A549 (cell line): Measurements from ENCODE around the gene TACC3. TPM values are rescaled to one million over a fixed set of nuclear protein-coding genes. Genes with fewer than 3 reads are reported as not detected.
A peak's percentile ranks its signal among the peaks of the same experiment; 100 is the strongest.

Experiments
- ATAC-seq, 2 experiments: fragments of 200-7000 bp in 1 of 2; fragments of >200 bp in 1 of 2; cut with Nextera tagmentation in 1 of 2; cut with Tn5 transposase in 1 of 2; 3 replicates each; pipeline versions ENCODE4 v1.8.0 to v1.9.1; 2018 to 2020; ENCODE audit warnings: mild to moderate bottlenecking in 1 of 2, moderate library complexity in 1 of 2
- CTCF ChIA-PET: fragments of 300-600 bp; sonication (Branson Sonifier 250); formaldehyde crosslinking; extraction: SDS; loops from one replicate; lab custom pipeline; 2021; ENCODE audit warnings: antibody characterized with exemption, inconsistent platforms; lab: Yijun Ruan, JAX
- POLR2A ChIA-PET: fragments of 350-600 bp; formaldehyde crosslinking; extraction: SDS; loops from one replicate; lab custom pipeline; 2021; ENCODE audit warnings: antibody characterized with exemption, inconsistent platforms; lab: Yijun Ruan, JAX
- DNase-seq, 2 experiments: peaks; one replicate each; pipeline versions ENCODE4 v3.0.0 to v3.0.0-alpha.2; 2011 to 2016; ENCODE audit warnings: low read depth in 1 of 2, low spot score in 1 of 2
- FAIRE-seq: peaks from 2 replicates; lab custom pipeline; 2011; peaks lifted over from hg19 to GRCh38; lab: Jason Lieb, UNC
- H3K27ac ChIP-seq, 2 experiments: fragments of >200 bp; sonication (Bioruptor Twin); formaldehyde crosslinking; 3 replicates each; pipeline ENCODE4 v1.5.1; 2016 to 2017
- H3K4me1 ChIP-seq: fragments of >200 bp; sonication (Bioruptor Twin); formaldehyde crosslinking; 3 replicates; pipeline ENCODE4 v1.6.1; 2016
- H3K4me2 ChIP-seq: fragments of >200 bp; sonication (Bioruptor Twin); formaldehyde crosslinking; 3 replicates; pipeline ENCODE4 v1.6.1; 2016
- H3K4me3 ChIP-seq: fragments of >200 bp; sonication (Bioruptor Twin); formaldehyde crosslinking; 3 replicates; pipeline ENCODE4 v1.5.1; 2016
- H3K9me3 ChIP-seq: fragments of >200 bp; sonication (Bioruptor Twin); formaldehyde crosslinking; 3 replicates; pipeline ENCODE4 v1.6.1; 2016
- CEBPB ChIP-seq, 2 experiments: fragments of >200 bp in 1 of 2; sonication (Bioruptor Twin) in 1 of 2; formaldehyde crosslinking in 1 of 2; IDR thresholded peaks; 2 replicates each; pipeline ENCODE4 v1.6.1; 2012 to 2016
- EHMT2 ChIP-seq: fragments of 200-600 bp; sonication (generic); IDR thresholded peaks from 2 replicates; pipeline ENCODE4 v1.6.1; 2016; ENCODE audit warnings: antibody characterized with exemption, low read depth, mild to moderate bottlenecking, moderate library complexity
- HOXB13 ChIP-seq: fragments of 250-450 bp; sonication (Bioruptor Pico); IDR thresholded peaks from 2 replicates; pipeline ENCODE4 v1.5.0; 2020; ENCODE audit warnings: low read depth, mild to moderate bottlenecking, moderate library complexity
- JUN ChIP-seq, 2 experiments: fragments of >200 bp; sonication (Bioruptor Twin); formaldehyde crosslinking; IDR thresholded peaks; 2 replicates in 1 of 2; 3 replicates in 1 of 2; pipeline ENCODE4 v1.6.1; 2016 to 2017
- KDM5A ChIP-seq: fragments of 200-600 bp; sonication (generic); IDR thresholded peaks from 2 replicates; pipeline ENCODE4 v1.6.1; 2016; ENCODE audit warnings: antibody characterized with exemption, mild to moderate bottlenecking
- MAFK ChIP-seq: fragments of 450-650 bp; IDR thresholded peaks from 2 replicates; pipeline ENCODE4 v1.6.1; 2014; ENCODE audit not compliant: partially characterized antibody
- POLR2A ChIP-seq: IDR thresholded peaks from 2 replicates; pipeline ENCODE4 v1.6.1; 2012; ENCODE audit warnings: mild to moderate bottlenecking, low read length
- WGBS: methylation state at CpG from one replicate; pipeline ENCODE4 v1.1.6; 2017; ENCODE audit errors: missing lambda C conversion rate; 5-methylcytosine and 5-hydroxymethylcytosine counted together
- polyA plus RNA-seq, 4 experiments: library from polyadenylated mRNA; depleted of rRNA in 3 of 4; stranded (reverse); fragments of >200 nt; fragmentation: RNase III in 1 of 4; extraction: RNeasy Plus Mini Kit Qiagen cat#74134 plus additional on column Dnase treatment in 1 of 4; gene quantifications; 2 replicates in 3 of 4; 3 replicates in 1 of 4; pipeline ENCODE4 v1.2.3, GENCODE V29; 2011 to 2017
- small RNA-seq, 6 experiments: library from RNA; depleted of rRNA; stranded (forward); fragments of <200 nt; gene quantifications; one replicate each; pipeline ENCODE3, GENCODE V24; 2012
- TF ChIP-seq, protein P1 (sequence below): fragments of >200 bp; sonication (Bioruptor Twin); formaldehyde crosslinking; IDR thresholded peaks from 3 replicates; pipeline ENCODE4 v1.6.1; 2016
- TF ChIP-seq, protein P2 (sequence below): IDR thresholded peaks from 2 replicates; pipeline ENCODE4 v1.6.1; 2012; ENCODE audit warnings: low read depth, borderline replicate concordance
- TF ChIP-seq, protein P3 (sequence below): IDR thresholded peaks from 2 replicates; pipeline ENCODE4 v1.6.1; 2012

Gene TACC3
- polyA plus RNA-seq, 2 of the 4 experiments (the other 2 are of a cell fraction), result 25.9 to 70.6 TPM

DNA sequence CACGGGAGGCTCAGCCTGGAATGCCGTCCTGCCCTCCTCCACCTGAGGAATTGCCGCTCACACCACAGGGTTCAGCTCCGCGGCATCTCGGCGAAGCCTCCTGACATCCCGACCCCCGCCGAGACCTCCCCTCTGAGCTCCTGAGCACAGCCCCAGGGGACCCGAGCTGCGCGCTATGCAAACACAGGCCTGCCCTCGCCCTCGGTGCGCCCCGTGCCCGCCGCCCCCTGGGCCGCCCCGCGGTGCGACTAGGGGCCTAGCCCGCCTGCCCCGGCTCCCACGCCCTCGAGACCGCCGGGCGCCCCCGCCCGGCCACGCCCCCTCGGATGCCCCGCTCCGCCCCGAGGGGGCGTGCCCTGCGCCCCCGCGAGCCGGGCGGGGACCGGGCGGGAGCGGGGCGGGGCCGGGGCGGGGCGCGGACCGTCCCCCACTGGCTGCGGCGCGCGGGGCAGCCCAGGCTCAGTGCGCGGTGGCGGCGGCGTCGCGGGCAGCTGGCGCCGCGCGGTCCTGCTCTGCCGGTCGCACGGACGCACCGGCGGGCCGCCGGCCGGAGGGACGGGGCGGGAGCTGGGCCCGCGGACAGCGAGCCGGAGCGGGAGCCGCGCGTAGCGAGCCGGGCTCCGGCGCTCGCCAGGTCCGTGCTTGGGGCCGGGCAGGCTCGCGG is 71.6 kb downstream of the TACC3 start, which contains the start of gene FGFR3:
Gene FGFR3 (plus strand): TSS at position 462 of the 664 bp plus-strand sequence. CDS start 642 bp downstream, outside the sequence.
- FAIRE-seq (no peak), DNase-seq (peak in 1 of 2 experiments; percentile 54), ATAC-seq (peak; percentile 26 to 63)
- CTCF ChIA-PET, result interaction anchor here (1.1 to 7.8 kb wide), 4 partner anchors 17 to 63 kb away, joined by 3 to 79 read pairs (median 14); no protein-coding TSS in a partner anchor
- Histone ChIP-seq H3K4me1 (peaks cover 18% of the 10 kb centered on the region), H3K4me3 (peak within 1 kb of the TSS; percentile 62), H3K9me3 (no peaks in the 10 kb centered on the region), H3K27ac (peak within 1 kb of the TSS; percentile 66 to 91)
- WGBS, result no CpG with 5 or more reads among the region's 95 CpGs
- POLR2A ChIA-PET, result interaction anchor here (1.9 kb wide), 1 partner anchor 25 kb away, joined by 5 read pairs; no protein-coding TSS in a partner anchor
- TF ChIP-seq CEBPB (IDR thresholded peaks at IDR 0.05) (no peak), POLR2A (peak; percentile 88), JUN (IDR thresholded peaks at IDR 0.05) (0 out of 5 replicates have a peak, but pooled peaks of 1 of the 2 experiments have one; percentile 27), EHMT2 (no peak)
- TF ChIP-seq, protein P1, sequence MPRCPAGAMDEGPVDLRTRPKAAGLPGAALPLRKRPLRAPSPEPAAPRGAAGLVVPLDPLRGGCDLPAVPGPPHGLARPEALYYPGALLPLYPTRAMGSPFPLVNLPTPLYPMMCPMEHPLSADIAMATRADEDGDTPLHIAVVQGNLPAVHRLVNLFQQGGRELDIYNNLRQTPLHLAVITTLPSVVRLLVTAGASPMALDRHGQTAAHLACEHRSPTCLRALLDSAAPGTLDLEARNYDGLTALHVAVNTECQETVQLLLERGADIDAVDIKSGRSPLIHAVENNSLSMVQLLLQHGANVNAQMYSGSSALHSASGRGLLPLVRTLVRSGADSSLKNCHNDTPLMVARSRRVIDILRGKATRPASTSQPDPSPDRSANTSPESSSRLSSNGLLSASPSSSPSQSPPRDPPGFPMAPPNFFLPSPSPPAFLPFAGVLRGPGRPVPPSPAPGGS, result 0 out of 3 replicates have a peak, but pooled peaks have one; percentile 54
- TF ChIP-seq, protein P2, sequence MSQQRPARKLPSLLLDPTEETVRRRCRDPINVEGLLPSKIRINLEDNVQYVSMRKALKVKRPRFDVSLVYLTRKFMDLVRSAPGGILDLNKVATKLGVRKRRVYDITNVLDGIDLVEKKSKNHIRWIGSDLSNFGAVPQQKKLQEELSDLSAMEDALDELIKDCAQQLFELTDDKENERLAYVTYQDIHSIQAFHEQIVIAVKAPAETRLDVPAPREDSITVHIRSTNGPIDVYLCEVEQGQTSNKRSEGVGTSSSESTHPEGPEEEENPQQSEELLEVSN, result 0 out of 2 replicates have a peak, but pooled peaks have one; percentile 12
- TF ChIP-seq, all 56 proteins: peak for 4
- peak within 1 kb of the TSS; percentile 92 for H3K4me2 ChIP-seq

DNA sequence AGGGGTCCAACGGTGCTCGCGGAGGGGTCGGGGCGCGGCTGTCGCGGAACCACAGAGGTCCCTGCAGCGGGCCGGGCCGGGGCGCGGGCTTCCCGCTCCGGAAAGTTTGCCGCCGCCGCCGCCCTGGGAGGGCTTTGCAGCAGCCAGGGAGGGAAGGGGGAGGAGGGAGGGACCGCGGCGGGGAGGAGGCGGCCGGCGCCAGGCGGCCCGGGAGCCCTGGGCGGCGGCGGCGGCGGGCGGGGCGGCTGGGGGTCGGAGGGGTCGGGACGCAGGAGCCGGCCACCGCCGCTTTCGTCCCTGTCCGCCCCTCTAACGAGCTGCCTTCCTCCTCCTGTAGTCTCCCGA is 72.1 kb downstream of the TACC3 start:
- FAIRE-seq, result no peak
- no peaks in the 10 kb centered on the region for H3K9me3 ChIP-seq
- CTCF ChIA-PET, result interaction anchor here (1.4 to 7.8 kb wide), 4 partner anchors 16 to 48 kb away, joined by 4 to 79 read pairs (median 16); no protein-coding TSS in a partner anchor
- peak overlapping the region; percentile 66 to 91 for H3K27ac ChIP-seq
- peak; percentile 2 to 46; a peak in 4 of 6 replicates for ATAC-seq
- H3K4me2 ChIP-seq, result peak overlapping the region; percentile 92
- peak; percentile 25 to 33 for DNase-seq
- TF ChIP-seq MAFK (no peak), JUN (IDR thresholded peaks at IDR 0.05) (0 out of 5 replicates have a peak, but pooled peaks of 1 of the 2 experiments have one; percentile 2), HOXB13 (CRISPR knock-in tag) (no peak)
- TF ChIP-seq, all 56 proteins: peak for 1
- H3K4me1 ChIP-seq, result peaks cover 18% of the 10 kb centered on the region
- WGBS, result no CpG with 5 or more reads among the region's 44 CpGs
- POLR2A ChIA-PET, result interaction anchor here (1.9 kb wide), 1 partner anchor 26 kb away, joined by 5 read pairs; no protein-coding TSS in a partner anchor
- H3K4me3 ChIP-seq, result peak overlapping the region; percentile 62

DNA sequence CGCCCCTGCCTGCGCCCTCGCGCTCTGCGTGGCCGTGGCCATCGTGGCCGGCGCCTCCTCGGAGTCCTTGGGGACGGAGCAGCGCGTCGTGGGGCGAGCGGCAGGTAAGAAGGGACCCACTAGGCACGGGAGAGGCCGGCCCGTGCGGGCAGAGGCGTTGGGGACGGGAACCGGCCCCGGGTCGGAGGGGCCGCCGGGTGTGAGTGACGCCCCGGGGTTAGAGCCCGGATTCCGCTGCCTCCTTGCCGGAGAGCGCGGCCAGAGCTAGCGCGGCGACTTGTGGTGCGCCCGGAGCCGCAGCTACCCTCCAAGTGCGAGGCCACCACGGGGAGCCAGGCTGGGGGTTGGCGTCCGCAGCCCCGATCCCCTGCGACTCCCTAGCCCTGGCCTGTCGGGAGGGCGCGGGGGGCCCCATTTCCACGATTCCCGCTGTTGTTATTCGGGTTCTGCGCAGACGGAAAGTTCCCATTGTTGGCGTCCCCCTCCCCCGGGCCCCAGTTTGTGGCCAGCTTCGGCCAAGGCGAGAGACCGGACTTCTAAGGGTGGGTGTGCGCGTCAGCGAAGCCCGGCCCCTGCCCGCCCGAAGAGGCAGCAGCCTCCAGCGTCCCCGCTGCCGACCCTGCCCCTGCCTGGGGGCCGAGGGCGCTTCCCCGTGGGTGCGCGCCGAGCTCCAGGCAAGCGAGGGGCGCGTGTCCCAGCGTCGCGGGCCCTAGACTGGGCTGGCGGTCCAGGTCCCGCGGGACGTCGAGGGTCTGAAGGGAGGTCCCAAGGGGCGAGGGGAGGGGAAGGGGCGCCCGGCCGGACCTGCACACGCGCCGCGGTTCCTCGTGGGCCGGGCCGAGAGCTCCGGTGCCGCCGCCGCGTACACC is 72.9 kb downstream of the TACC3 start:
- DNase-seq (peak in 1 of 2 experiments; percentile 42), ATAC-seq (peak; percentile 15 to 41; a peak in 4 of 6 replicates), FAIRE-seq (no peak)
- H3K4me1 ChIP-seq, result peaks cover 18% of the 10 kb centered on the region
- H3K4me3 ChIP-seq, result peak overlapping the region; percentile 62
- WGBS, result 0% methylated on average over 12 of the region's 101 CpGs
- no peaks in the 10 kb centered on the region for H3K9me3 ChIP-seq
- peak overlapping the region; percentile 92 for H3K4me2 ChIP-seq
- CTCF ChIA-PET, result interaction anchor here (1.0 to 7.8 kb wide), 7 partner anchors 9 to 64 kb away, joined by 3 to 79 read pairs (median 6); no protein-coding TSS in a partner anchor
- H3K27ac ChIP-seq, result peak overlapping the region; percentile 66 to 91
- POLR2A ChIA-PET, result interaction anchor here (1.9 kb wide), 1 partner anchor 26 kb away, joined by 5 read pairs; no protein-coding TSS in a partner anchor
- no peak for TF ChIP-seq KDM5A
- TF ChIP-seq, protein P3, sequence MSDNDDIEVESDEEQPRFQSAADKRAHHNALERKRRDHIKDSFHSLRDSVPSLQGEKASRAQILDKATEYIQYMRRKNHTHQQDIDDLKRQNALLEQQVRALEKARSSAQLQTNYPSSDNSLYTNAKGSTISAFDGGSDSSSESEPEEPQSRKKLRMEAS, result 0 out of 2 replicates have a peak, but pooled peaks have one; percentile 20

Small RNA genes within 50 kb of the gene (small RNA-seq; reads per million reads assigned to genes)
- gene RF00019, result 0 reads per million in 6 experiments

Other genes starting within 250 kb of the TACC3 start
- gene FAM53A, start 37.2 kb upstream of the TACC3 start, polyA plus RNA-seq (2011; rRNA removed), result 0.74 and 1.2 TPM in 2 replicates
- gene FAM53A, start 37.2 kb upstream of the TACC3 start, polyA plus RNA-seq (2017; fragmentation: RNase III; extraction: RNeasy Plus Mini Kit Qiagen cat#74134 plus additional on column Dnase treatment), result 0.56 to 1.1 TPM (median 0.87 TPM) in 3 replicates
- 66.7 and 89.9 TPM in 2 replicates for gene SLBP, start 9.2 kb upstream of the TACC3 start, polyA plus RNA-seq (2011; rRNA removed)
- 80.5 to 88.6 TPM (median 84.6 TPM) in 3 replicates for gene SLBP, start 9.2 kb upstream of the TACC3 start, polyA plus RNA-seq (2017; fragmentation: RNase III; extraction: RNeasy Plus Mini Kit Qiagen cat#74134 plus additional on column Dnase treatment)
- gene TMEM129, start 198 bp upstream of the TACC3 start, polyA plus RNA-seq (2011; rRNA removed), result 12.7 and 15.5 TPM in 2 replicates
- gene TMEM129, start 198 bp upstream of the TACC3 start, polyA plus RNA-seq (2017; fragmentation: RNase III; extraction: RNeasy Plus Mini Kit Qiagen cat#74134 plus additional on column Dnase treatment), result 15.0 to 20.5 TPM (median 20.4 TPM) in 3 replicates
- gene FGFR3, start 71.8 kb downstream of the TACC3 start, polyA plus RNA-seq (2011; rRNA removed), result 1.6 and 1.9 TPM in 2 replicates
- gene FGFR3, start 71.8 kb downstream of the TACC3 start, polyA plus RNA-seq (2017; fragmentation: RNase III; extraction: RNeasy Plus Mini Kit Qiagen cat#74134 plus additional on column Dnase treatment), result 3.8 to 4.8 TPM (median 3.9 TPM) in 3 replicates
- 18.6 and 20.2 TPM in 2 replicates for gene LETM1, start 134.6 kb downstream of the TACC3 start, polyA plus RNA-seq (2011; rRNA removed)
- 29.6 to 29.9 TPM (median 29.6 TPM) in 3 replicates for gene LETM1, start 134.6 kb downstream of the TACC3 start, polyA plus RNA-seq (2017; fragmentation: RNase III; extraction: RNeasy Plus Mini Kit Qiagen cat#74134 plus additional on column Dnase treatment)
- 49.3 and 52.6 TPM in 2 replicates for gene NSD2, start 149.9 kb downstream of the TACC3 start, polyA plus RNA-seq (2011; rRNA removed)
- 43.8 to 47.7 TPM (median 44.5 TPM) in 3 replicates for gene NSD2, start 149.9 kb downstream of the TACC3 start, polyA plus RNA-seq (2017; fragmentation: RNase III; extraction: RNeasy Plus Mini Kit Qiagen cat#74134 plus additional on column Dnase treatment)